ENCODE measurements around the gene ZNF865. TPM values are rescaled to one million over a fixed set of nuclear protein-coding genes. Genes with fewer than 3 reads are reported as not detected.
A peak's percentile ranks its signal among the peaks of the same experiment; 100 is the strongest.

ZNF865 gene
- total RNA-seq, 1 donor from 2014 or later, result 0.53 TPM

DNA sequence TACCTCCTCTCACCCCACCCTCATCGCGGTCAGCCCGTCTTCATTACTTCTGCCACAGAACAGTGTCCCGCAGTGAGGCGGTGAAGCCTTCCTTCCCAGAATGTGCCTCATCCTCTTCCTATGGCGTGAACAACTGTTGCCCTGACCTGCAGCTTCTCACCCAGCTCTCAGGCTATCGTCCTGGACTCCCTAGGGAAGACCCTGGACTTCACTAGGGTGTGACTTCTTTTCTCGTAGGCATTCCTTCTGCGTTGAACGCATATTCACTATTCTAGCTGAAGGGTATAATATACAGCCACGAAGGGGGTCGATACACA lies 982 bp downstream of the ZNF865 start:
- H3K36me3 ChIP-seq (ENCODE audit: control insufficient read depth, insufficient read depth, low read length), result peaks cover 14% of the 10 kb centered on the region
- no peak for FAIRE-seq
- peak overlapping the region; percentile 62 for H3K4me3 ChIP-seq (ENCODE audit: low read depth, low read length)
- no peaks in the 10 kb centered on the region for H3K27me3 ChIP-seq (ENCODE audit: control insufficient read depth, insufficient read depth, low read length)
- TF ChIP-seq, protein P1, sequence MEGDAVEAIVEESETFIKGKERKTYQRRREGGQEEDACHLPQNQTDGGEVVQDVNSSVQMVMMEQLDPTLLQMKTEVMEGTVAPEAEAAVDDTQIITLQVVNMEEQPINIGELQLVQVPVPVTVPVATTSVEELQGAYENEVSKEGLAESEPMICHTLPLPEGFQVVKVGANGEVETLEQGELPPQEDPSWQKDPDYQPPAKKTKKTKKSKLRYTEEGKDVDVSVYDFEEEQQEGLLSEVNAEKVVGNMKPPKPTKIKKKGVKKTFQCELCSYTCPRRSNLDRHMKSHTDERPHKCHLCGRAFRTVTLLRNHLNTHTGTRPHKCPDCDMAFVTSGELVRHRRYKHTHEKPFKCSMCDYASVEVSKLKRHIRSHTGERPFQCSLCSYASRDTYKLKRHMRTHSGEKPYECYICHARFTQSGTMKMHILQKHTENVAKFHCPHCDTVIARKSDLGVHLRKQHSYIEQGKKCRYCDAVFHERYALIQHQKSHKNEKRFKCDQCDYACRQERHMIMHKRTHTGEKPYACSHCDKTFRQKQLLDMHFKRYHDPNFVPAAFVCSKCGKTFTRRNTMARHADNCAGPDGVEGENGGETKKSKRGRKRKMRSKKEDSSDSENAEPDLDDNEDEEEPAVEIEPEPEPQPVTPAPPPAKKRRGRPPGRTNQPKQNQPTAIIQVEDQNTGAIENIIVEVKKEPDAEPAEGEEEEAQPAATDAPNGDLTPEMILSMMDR (IDR thresholded peaks at IDR 0.05; ENCODE audit: insufficient read depth, low read length, severe bottlenecking), result no peak
- DNase-seq (ENCODE audit: low read depth), result no peak

DNA sequence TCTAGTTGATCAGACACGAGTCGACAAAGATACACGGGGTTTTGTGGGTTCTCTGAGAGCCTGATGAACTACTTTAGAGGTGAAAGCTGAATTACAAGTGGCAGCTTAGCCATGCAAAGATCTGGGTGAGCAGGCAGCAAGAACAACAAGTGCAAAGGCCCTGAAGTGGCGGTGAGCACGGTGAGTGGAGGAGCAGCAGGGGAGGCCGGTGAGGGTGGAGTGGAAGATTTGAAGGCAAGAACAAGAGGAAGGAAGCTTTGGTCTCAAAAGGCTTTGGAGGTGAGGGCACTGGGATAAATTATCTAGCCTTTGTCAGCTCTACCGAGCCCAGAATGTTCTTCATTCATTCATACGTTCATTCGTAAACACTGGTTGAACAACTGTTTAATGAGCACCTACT lies 1.4 kb downstream of the ZNF865 start:
- Histone ChIP-seq H3K36me3 (ENCODE audit: control insufficient read depth, insufficient read depth, low read length) (peaks cover 14% of the 10 kb centered on the region), H3K27me3 (ENCODE audit: control insufficient read depth, insufficient read depth, low read length) (no peaks in the 10 kb centered on the region), H3K4me3 (ENCODE audit: low read depth, low read length) (no peak overlapping the region)
- DNase-seq (ENCODE audit: low read depth) (no peak), FAIRE-seq (no peak)
- TF ChIP-seq, protein P1 (IDR thresholded peaks at IDR 0.05; ENCODE audit: insufficient read depth, low read length, severe bottlenecking), result no peak

DNA sequence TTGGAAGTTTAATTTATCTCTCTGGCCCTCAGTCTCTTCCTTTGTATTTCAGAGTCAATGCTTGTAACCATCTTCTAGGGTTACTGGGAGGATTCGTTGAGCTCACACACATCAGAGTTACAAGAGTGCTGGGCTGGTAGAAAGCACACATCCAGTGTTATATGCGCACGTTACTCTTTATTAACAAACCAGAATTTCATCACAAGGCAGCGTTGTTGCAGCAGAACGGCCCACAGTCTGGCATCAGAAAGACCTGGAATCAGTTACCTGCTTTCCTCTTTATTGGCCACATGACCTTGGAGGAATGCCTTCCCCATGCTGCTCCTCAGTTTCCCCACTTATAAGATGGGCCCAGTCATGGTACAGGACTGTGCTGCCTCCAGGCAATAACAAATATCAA lies 3.9 kb downstream of the ZNF865 start:
- H3K27me3 ChIP-seq (ENCODE audit: control insufficient read depth, insufficient read depth, low read length), result no peaks in the 10 kb centered on the region
- FAIRE-seq (no peak), DNase-seq (ENCODE audit: low read depth) (no peak)
- no peak overlapping the region for H3K4me3 ChIP-seq (ENCODE audit: low read depth, low read length)
- peaks cover 10% of the 10 kb centered on the region for H3K36me3 ChIP-seq (ENCODE audit: control insufficient read depth, insufficient read depth, low read length)
- TF ChIP-seq, protein P1 (IDR thresholded peaks at IDR 0.05; ENCODE audit: insufficient read depth, low read length, severe bottlenecking), result no peak

DNA sequence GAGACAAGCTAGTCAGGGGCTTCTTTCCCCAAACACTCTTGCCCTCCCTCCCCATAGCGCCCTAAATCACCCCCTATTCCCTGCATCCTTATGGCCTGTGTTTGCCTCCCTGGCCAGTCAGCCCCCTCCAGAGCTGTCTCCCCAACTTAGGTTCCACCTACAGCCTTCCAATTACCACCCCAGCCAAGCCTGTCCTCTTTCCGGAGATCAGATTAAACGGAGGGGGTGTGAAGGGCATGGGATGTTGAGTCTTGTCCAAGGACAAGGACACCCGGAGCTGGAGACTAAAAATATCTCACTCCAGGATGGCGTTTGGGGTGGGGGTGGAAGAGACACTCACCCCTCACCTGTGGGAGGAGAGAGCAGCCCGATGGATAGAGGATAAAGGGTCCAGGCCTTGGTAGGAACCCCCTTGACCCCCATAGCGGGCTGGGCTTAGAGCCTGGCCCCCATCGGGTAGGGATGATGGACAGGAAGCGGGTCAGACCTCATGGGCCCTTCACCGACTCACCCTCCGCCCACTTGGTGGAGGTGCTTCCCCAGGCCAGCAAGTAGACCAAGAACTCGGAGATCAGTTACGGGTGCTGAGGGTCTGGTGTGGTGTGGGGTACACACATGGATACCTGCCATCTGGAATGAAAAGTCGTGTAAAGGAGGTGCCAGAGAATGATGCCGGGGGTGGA lies 6.0 kb downstream of the ZNF865 start:
- TF ChIP-seq, protein P1 (IDR thresholded peaks at IDR 0.05; ENCODE audit: insufficient read depth, low read length, severe bottlenecking), result no peak
- DNase-seq (ENCODE audit: low read depth) (no peak), FAIRE-seq (no peak)
- peaks cover 12% of the 10 kb centered on the region for H3K36me3 ChIP-seq (ENCODE audit: control insufficient read depth, insufficient read depth, low read length)
- no peaks in the 10 kb centered on the region for H3K27me3 ChIP-seq (ENCODE audit: control insufficient read depth, insufficient read depth, low read length)
- no peak overlapping the region for H3K4me3 ChIP-seq (ENCODE audit: low read depth, low read length)

DNA sequence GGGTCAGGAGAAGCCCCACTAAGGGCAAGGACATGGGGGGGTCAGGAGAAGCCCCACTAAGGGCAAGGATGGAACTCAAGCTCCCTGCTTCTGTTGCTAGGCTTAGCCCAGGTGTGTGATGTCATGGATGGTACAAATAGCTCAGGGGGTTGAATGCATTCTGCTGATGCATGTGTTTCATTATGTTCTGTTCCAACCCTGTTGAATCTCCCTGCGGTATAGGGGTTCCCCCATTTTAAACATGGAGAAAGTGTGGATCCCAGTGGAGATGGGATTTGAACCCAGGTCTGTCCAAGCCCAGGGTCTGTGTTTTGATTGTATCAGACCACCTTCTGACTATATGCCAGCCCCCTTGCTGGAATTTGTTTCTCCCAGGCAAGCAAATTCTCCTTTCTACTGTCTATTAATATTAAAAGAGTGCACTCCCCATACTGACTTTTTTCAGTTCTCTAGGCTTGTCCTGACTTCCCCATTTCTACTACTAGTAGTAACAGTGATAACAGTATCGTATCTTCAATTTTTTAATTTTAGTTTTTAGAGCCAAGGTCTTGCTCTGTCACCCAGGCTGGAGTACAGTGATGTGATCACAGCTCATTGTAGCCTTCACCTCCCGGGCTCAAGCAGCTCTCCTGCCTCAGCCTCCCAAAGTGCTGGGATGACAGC lies 6.7 kb downstream of the ZNF865 start:
- peaks cover 11% of the 10 kb centered on the region for H3K36me3 ChIP-seq (ENCODE audit: control insufficient read depth, insufficient read depth, low read length)

More for the DNA sequence above, 6.7 kb downstream of the ZNF865 start:
- Histone ChIP-seq H3K27me3 (ENCODE audit: control insufficient read depth, insufficient read depth, low read length) (no peaks in the 10 kb centered on the region), H3K4me3 (ENCODE audit: low read depth, low read length) (no peak overlapping the region)
- TF ChIP-seq, protein P1 (IDR thresholded peaks at IDR 0.05; ENCODE audit: insufficient read depth, low read length, severe bottlenecking), result no peak
- DNase-seq (ENCODE audit: low read depth) (no peak), FAIRE-seq (no peak)
